Activated CD8-positive, alpha-beta memory T cell treated with anti-CD3 and anti-CD28 coated beads, Interleukin-2, amount 50 U/mL, for 24 hours (primary cell): Measurements from ENCODE around the gene AUP1.
"Not testable (repeated sequence)": the region's sequence is repeated elsewhere in the genome, so short reads cannot be mapped to it uniquely, and the experiment has no call there.

Experiments used
- DNase-seq: peaks from one replicate; pipeline ENCODE4 v3.0.0-alpha.2; 2020; ENCODE audit errors: extremely low read depth

Gene AUP1

GRCh38 chr2:74498500-74499266 lies 30.8 kb downstream of the AUP1 start:
- no peak for DNase-seq

DNA sequence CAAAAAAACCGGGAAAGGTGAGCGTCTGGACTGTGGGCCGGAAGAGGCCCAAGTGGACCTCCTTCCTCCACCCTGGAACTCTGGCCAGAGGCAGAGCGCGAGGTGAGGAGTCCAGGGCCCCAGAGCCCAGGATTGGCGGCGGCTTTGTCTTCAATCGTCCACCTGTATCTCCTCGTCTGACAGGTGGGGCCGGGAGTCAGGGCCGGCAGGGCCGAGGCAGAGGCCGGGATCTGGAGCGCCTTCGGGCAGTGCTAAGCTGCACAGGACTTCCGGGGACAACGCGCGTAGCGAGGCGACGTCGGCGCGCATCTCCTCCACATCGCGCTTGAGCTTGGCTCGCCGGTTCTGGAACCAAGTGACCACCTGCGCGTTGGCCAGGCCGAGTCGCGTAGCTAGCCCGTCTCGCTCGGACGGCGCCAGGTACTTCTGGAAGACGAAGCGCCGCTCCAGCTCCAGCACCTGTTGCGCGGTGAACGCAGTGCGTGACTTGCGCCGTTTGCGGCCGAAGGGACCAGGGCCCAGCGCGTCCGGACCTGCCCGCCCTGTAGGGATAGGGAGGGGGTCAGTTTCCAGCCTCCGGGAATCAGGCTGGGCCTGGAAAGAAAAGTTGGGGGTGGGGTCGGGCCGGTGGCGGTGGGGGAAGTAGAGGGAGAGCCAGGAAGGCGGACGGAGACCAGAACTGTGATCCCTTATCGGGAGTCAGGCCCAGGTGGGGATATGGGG lies 31.6 kb downstream of the AUP1 start:
- no peak for DNase-seq

- DNase-seq: no peak
These were observed 32.3 kb downstream of the AUP1 start for GRCh38 chr2:74496997-74497776.

GRCh38 chr2:74495440-74495839 lies 34.1 kb downstream of the AUP1 start:
- DNase-seq: no peak

- no peak for DNase-seq
These were observed 36.0 kb downstream of the AUP1 start for GRCh38 chr2:74493546-74493945.

DNA sequence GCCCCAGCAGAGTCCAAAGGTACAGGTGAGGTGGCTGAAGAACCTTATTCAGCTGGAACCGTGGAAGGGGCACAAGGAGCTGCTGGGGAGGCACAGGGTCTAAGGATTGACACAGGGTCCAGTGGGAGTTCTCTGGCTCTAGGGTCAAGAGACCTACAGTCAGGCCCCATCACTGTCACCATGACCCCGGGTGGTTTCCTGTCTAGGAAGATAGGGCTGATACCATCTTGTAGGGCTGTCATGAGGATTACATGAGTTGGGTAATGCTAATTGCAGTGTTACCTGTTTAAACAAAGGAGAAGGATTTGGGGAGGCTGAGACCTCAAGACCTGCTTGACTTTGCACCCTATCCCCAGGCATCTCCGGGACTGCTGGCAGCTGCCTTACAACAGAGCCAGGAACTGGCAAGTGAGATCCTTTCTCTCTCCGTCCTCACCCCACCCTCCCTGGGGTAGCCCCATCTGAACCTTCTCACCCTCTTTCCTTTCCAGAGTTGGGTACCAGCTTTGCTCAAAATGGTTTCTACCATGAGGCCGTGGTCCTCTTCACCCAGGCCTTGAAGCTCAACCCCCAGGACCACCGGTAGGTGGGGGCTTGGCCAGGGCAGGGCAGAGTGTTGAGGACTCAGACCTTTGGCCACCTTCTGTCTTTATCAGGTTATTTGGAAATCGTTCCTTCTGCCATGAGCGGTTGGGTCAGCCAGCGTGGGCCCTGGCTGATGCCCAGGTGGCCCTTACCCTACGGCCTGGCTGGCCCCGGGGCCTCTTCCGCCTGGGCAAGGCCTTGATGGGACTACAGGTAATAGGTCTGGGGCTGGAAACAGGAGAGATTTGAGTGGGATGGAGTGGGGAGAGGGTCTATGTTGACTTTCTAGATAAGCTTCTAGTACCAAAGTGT lies 37.6 kb downstream of the AUP1 start:
- DNase-seq: no peak

GRCh38 chr2:74489906-74490305 lies 39.6 kb downstream of the AUP1 start:
- DNase-seq: no peak

GRCh38 chr2:74488643-74489481 lies 40.6 kb downstream of the AUP1 start:
- DNase-seq: no peak

DNA sequence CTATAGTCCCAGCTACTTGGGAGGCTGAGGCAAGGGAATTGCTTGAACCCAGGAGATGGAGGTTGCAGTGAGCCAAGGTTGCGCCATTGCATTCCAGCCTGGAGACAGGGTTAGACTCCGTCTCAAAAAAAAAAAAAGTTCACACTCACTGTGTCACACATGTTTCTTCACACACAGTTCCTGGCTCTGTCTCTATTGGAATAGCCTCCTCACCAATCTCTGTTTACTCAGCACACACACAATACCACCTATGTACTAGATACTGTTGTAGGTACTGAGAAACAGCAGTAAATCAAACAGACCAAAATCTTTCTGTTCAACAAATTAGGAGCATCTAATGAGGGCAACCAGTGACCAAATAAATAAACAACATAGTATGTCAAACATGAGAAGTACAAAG lies 43.4 kb downstream of the AUP1 start:
- DNase-seq: no peak

DNA sequence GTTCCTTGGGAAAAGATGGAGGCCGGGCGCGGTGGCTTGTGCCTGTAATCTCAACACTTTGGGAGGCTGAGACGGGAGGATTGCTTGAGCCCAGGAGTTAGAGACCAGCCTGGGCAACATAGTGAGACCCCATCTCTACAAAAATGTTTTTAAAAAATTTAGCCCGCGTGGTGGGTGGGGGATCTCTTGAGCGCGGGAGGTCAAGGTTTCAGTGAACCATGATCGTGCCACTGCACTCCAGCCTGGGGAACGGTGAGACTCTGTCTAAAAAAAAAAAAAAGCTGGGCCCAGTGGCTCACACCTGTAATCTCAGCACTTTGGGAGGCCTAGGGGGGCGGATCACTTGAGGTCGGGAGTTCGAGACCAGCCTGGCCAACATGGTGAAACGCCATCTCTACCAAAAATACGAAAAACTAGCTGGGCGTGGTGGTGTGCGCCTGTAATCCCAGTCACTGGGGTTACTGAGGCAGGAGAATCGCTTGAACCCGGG lies 45.8 kb downstream of the AUP1 start:
- not testable (repeated sequence) for DNase-seq

- peak; percentile 85 for DNase-seq
These were observed 46.5 kb downstream of the AUP1 start, which contains the start of the genes CCDC142 and TTC31 for GRCh38 chr2:74482801-74483674. Gene CCDC142 (minus strand): TSS chr2:74482998. CDS start chr2:74482837, 161 bp downstream. Gene TTC31 (plus strand): TSS chr2:74483081. CDS start chr2:74483096, 15 bp downstream.

GRCh38 chr2:74481961-74482800 lies 47.3 kb downstream of the AUP1 start:
- DNase-seq: no peak

- no peak for DNase-seq
These were observed 48.1 kb downstream of the AUP1 start for GRCh38 chr2:74481431-74481830.
